ENCODE measurements around the gene DGAT2L6. TPM values are rescaled to one million over a fixed set of nuclear protein-coding genes. Genes with fewer than 3 reads are reported as not detected.

The DGAT2L6 gene
- total and polyA plus RNA-seq, 7 experiments from 2014 or later, result not detected

DNA sequence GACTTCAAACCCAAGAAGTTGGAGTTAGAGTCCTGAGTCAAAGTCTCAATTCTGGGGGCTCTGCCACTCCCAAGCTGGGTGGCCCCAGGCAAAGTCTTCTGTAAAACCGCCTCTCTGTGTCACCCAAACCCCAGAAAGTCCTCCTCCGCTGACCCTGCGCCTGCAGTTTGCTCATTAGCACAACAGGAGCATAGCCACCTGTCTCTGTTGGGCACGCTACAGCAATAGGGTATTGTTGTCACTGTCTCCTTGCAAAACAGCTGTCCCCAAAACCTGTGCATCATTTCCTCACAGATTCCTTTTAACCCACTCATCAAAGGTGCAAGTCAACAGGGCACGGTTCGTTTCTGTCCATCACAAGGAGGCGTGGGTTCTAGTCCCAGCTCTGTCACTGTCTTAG, 8.0 kb upstream of the DGAT2L6 start:
- H3K4me1 Mint-ChIP-seq, result peaks cover 0 to 10% (median 0%) of the 10 kb centered on the region in 7 donors
- DNase-seq (no peak), ATAC-seq (no peak)
- Histone ChIP-seq H3K27ac (ENCODE audit: low read depth, low read length) (no peak overlapping the region), H3K9me3 (ENCODE audit: control insufficient read depth in 2 of 3, low read length in 3 of 3) (no peaks in the 10 kb centered on the region), H3K36me3 (ENCODE audit: control insufficient read depth in 2 of 3, insufficient read depth in 3 of 3, low read length in 3 of 3) (peaks cover 0 to 11% (median 0%) of the 10 kb centered on the region in 3 experiments), H3K4me1 (ENCODE audit: control insufficient read depth in 2 of 2, insufficient read depth in 2 of 2, low read length in 2 of 2) (no peaks in the 10 kb centered on the region), H3K27me3 (ENCODE audit: control insufficient read depth in 2 of 2, insufficient read depth in 2 of 2, low read length in 2 of 2) (no peaks in the 10 kb centered on the region), H3K4me3 (ENCODE audit: low read length) (no peak overlapping the region)
- CTCF ChIA-PET, result no interaction called here
- no peaks in the 10 kb centered on the region for H3K27me3 Mint-ChIP-seq
- H3K36me3 Mint-ChIP-seq, result peaks cover 0 to 6% (median 2%) of the 10 kb centered on the region in 5 donors
- H3K9me3 Mint-ChIP-seq, result peaks cover 0 to 2% (median 0%) of the 10 kb centered on the region in 11 donors
- intact Hi-C loops (cut with micrococcal nuclease), result no loop called here
- H3K4me3 Mint-ChIP-seq, result no peak overlapping the region
- POLR2A ChIA-PET, result no interaction called here
- H3K27ac Mint-ChIP-seq, result peak overlapping the region in 1 of 9 donors; percentile 43

DNA sequence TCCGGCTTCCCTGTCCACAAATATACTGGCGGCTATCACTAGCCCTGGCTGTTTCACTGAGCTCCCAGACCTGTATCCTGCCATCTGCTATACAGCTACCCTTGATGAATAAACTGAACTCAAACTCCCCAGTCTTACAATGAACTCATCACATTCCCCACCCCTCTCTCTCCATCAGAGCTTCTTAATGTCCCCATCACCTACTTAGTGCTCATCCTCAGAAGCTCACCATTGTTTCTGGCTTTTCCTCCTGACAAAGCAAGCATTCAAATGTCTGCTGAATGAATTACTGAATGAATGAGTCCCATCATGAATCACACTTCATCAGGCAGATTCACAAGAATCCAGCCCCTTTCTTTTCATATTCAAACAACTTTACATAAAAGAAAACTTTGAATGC, 5.7 kb upstream of the DGAT2L6 start:
- ATAC-seq (no peak), DNase-seq (no peak)
- H3K27ac Mint-ChIP-seq, result no peak overlapping the region
- H3K9me3 ChIP-seq (ENCODE audit: control insufficient read depth in 2 of 3, low read length in 3 of 3), result no peaks in the 10 kb centered on the region
- H3K4me3 ChIP-seq (ENCODE audit: low read length), result no peak overlapping the region
- peaks cover 0 to 3% (median 0%) of the 10 kb centered on the region in 3 experiments for H3K36me3 ChIP-seq (ENCODE audit: control insufficient read depth in 2 of 3, insufficient read depth in 3 of 3, low read length in 3 of 3)
- no peaks in the 10 kb centered on the region for H3K4me1 ChIP-seq (ENCODE audit: control insufficient read depth in 2 of 2, insufficient read depth in 2 of 2, low read length in 2 of 2)
- peaks cover 0 to 2% (median 0%) of the 10 kb centered on the region in 11 donors for H3K9me3 Mint-ChIP-seq
- H3K27me3 ChIP-seq (ENCODE audit: control insufficient read depth in 2 of 2, insufficient read depth in 2 of 2, low read length in 2 of 2), result no peaks in the 10 kb centered on the region
- peaks cover 0 to 5% (median 0%) of the 10 kb centered on the region in 7 donors for H3K4me1 Mint-ChIP-seq
- intact Hi-C loops (cut with micrococcal nuclease), result no loop called here
- no peak overlapping the region for H3K27ac ChIP-seq (ENCODE audit: low read depth, low read length)
- ChIA-PET POLR2A (no interaction called here), CTCF (no interaction called here)
- peaks cover 0 to 4% (median 0%) of the 10 kb centered on the region in 5 donors for H3K36me3 Mint-ChIP-seq
- H3K4me3 Mint-ChIP-seq, result no peak overlapping the region
- no peaks in the 10 kb centered on the region for H3K27me3 Mint-ChIP-seq

DNA sequence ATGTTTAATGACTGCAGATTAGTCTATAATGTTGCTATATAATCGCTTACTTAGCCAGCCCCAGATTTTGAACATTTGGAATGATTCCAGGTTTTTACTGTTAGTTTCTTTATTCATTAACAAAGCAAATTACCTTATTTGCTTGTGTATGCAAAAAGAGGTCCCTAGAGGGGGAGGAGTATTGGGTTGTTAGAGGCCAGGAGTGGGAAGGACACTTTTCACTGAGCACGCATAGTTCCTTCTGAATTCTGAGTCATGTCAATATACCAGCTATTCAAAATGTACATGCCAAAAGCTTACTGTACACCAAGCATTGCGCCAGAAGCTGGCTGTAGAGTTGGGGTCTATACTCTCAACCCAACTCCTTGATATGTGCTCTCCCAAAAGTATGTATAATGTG, 5.1 kb upstream of the DGAT2L6 start:
- H3K4me1 ChIP-seq (ENCODE audit: control insufficient read depth in 2 of 2, insufficient read depth in 2 of 2, low read length in 2 of 2), result no peaks in the 10 kb centered on the region
- no peaks in the 10 kb centered on the region for H3K9me3 ChIP-seq (ENCODE audit: control insufficient read depth in 2 of 3, low read length in 3 of 3)
- Mint-ChIP-seq H3K4me1 (peaks cover 0 to 8% (median 0%) of the 10 kb centered on the region in 7 donors), H3K9me3 (no peaks in the 10 kb centered on the region), H3K36me3 (peaks cover 0 to under 1% (median 0%) of the 10 kb centered on the region in 5 donors), H3K27me3 (no peaks in the 10 kb centered on the region), H3K27ac (no peak overlapping the region), H3K4me3 (no peak overlapping the region)
- ATAC-seq, result no peak
- H3K36me3 ChIP-seq (ENCODE audit: control insufficient read depth in 2 of 3, insufficient read depth in 3 of 3, low read length in 3 of 3), result peaks cover 0 to 1% (median 0%) of the 10 kb centered on the region in 3 experiments
- intact Hi-C loops (cut with micrococcal nuclease), result no loop called here
- POLR2A ChIA-PET, result no interaction called here
- no peak overlapping the region for H3K27ac ChIP-seq (ENCODE audit: low read depth, low read length)
- CTCF ChIA-PET, result no interaction called here
- DNase-seq, result no peak
- H3K4me3 ChIP-seq (ENCODE audit: low read length), result no peak overlapping the region
- H3K27me3 ChIP-seq (ENCODE audit: control insufficient read depth in 2 of 2, insufficient read depth in 2 of 2, low read length in 2 of 2), result no peaks in the 10 kb centered on the region

DNA sequence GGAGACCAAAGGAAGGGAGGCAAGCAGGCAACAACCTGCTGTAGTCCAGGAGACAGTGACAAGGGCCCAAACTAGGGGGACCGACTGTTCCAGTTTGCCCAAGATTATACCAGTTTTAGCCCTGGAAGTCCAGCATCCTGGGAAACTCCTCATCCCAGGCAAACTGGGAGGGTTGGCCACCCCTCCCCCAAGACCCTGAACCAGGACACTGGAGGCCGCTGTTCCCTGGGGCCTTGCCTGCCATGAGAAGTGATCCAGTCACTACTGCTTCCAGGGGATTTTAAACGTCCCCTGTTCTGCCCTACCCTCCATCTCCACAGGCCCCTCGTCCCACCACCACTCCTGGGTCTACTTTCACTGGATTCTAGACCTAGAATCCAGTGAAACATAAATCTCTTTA, 4.3 kb upstream of the DGAT2L6 start:
- no peaks in the 10 kb centered on the region for H3K36me3 Mint-ChIP-seq
- Histone ChIP-seq H3K27ac (ENCODE audit: low read depth, low read length) (no peak overlapping the region), H3K9me3 (ENCODE audit: control insufficient read depth in 2 of 3, low read length in 3 of 3) (no peaks in the 10 kb centered on the region), H3K27me3 (ENCODE audit: control insufficient read depth in 2 of 2, insufficient read depth in 2 of 2, low read length in 2 of 2) (no peaks in the 10 kb centered on the region), H3K36me3 (ENCODE audit: control insufficient read depth in 2 of 3, insufficient read depth in 3 of 3, low read length in 3 of 3) (no peaks in the 10 kb centered on the region), H3K4me1 (ENCODE audit: control insufficient read depth in 2 of 2, insufficient read depth in 2 of 2, low read length in 2 of 2) (no peaks in the 10 kb centered on the region), H3K4me3 (ENCODE audit: low read length) (no peak overlapping the region)
- ChIA-PET CTCF (no interaction called here), POLR2A (no interaction called here)
- no peak overlapping the region for H3K27ac Mint-ChIP-seq
- H3K4me3 Mint-ChIP-seq, result no peak overlapping the region
- DNase-seq (no peak), ATAC-seq (no peak)
- intact Hi-C loops (cut with micrococcal nuclease), result no loop called here
- no peaks in the 10 kb centered on the region for H3K9me3 Mint-ChIP-seq
- no peaks in the 10 kb centered on the region for H3K27me3 Mint-ChIP-seq
- H3K4me1 Mint-ChIP-seq, result peaks cover 0 to 8% (median 0%) of the 10 kb centered on the region in 7 donors

DNA sequence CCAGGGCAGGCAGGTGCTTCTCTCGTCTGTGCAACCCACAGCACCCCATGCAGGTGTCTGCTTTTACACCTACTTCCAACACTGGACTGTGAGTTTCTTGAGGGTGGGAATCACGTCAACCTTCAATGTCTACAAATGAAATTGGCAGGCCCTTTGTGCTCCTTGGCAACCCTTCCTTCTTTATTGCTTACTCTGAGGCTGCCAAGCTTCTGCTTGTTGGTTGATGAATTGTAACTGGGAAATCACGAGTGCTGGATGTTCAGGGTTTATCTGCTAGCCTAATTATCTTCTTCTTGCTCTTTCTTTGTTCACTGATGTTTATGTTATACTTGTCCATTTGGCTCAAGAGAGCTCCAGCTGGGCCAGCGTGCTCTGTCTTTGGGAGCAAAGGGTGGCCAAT, 2.5 kb upstream of the DGAT2L6 start:
- Mint-ChIP-seq H3K27ac (no peak overlapping the region), H3K27me3 (no peaks in the 10 kb centered on the region), H3K4me1 (peaks cover 0 to 8% (median 0%) of the 10 kb centered on the region in 7 donors), H3K36me3 (no peaks in the 10 kb centered on the region), H3K4me3 (no peak overlapping the region), H3K9me3 (no peaks in the 10 kb centered on the region)
- no peak overlapping the region for H3K4me3 ChIP-seq (ENCODE audit: low read length)
- no peak overlapping the region for H3K27ac ChIP-seq (ENCODE audit: low read depth, low read length)
- no peaks in the 10 kb centered on the region for H3K36me3 ChIP-seq (ENCODE audit: control insufficient read depth in 2 of 3, insufficient read depth in 3 of 3, low read length in 3 of 3)
- H3K4me1 ChIP-seq (ENCODE audit: control insufficient read depth in 2 of 2, insufficient read depth in 2 of 2, low read length in 2 of 2), result no peaks in the 10 kb centered on the region
- ChIA-PET CTCF (no interaction called here), POLR2A (no interaction called here)
- DNase-seq (no peak), ATAC-seq (no peak)
- intact Hi-C loops (cut with micrococcal nuclease), result no loop called here
- no peaks in the 10 kb centered on the region for H3K27me3 ChIP-seq (ENCODE audit: control insufficient read depth in 2 of 2, insufficient read depth in 2 of 2, low read length in 2 of 2)
- H3K9me3 ChIP-seq (ENCODE audit: control insufficient read depth in 2 of 3, low read length in 3 of 3), result no peaks in the 10 kb centered on the region

DNA sequence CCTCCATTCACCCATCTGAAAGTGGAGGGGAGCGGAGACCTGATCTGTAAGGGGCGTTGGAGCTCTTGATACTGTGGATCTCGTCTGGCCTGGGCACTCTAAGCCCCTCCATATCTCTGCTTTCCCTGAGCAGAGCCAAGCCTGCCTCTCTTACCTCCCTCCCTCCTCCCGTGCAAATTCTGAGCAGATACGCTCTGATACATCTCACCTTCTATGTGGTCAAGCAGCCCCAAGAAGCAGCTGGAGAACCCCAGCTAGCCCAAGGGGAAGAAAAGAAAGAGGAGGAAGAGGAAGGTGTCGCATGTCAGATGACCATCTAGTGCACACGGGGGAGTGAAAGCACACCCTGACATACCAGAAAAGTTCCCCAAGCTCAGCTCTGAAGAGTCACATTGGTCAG, 1.9 kb upstream of the DGAT2L6 start:
- DNase-seq (no peak), ATAC-seq (no peak)
- POLR2A ChIA-PET, result no interaction called here
- no peak overlapping the region for H3K4me3 Mint-ChIP-seq
- no peak overlapping the region for H3K27ac Mint-ChIP-seq
- H3K27me3 Mint-ChIP-seq, result no peaks in the 10 kb centered on the region
- no peak overlapping the region for H3K4me3 ChIP-seq (ENCODE audit: low read length)
- no peak overlapping the region for H3K27ac ChIP-seq (ENCODE audit: low read depth, low read length)
- no peaks in the 10 kb centered on the region for H3K4me1 ChIP-seq (ENCODE audit: control insufficient read depth in 2 of 2, insufficient read depth in 2 of 2, low read length in 2 of 2)
- H3K9me3 ChIP-seq (ENCODE audit: control insufficient read depth in 2 of 3, low read length in 3 of 3), result no peaks in the 10 kb centered on the region
- H3K36me3 ChIP-seq (ENCODE audit: control insufficient read depth in 2 of 3, insufficient read depth in 3 of 3, low read length in 3 of 3), result no peaks in the 10 kb centered on the region
- CTCF ChIA-PET, result interaction anchor here (0.6 kb wide), 1 partner anchor 21 kb away, joined by 4 read pairs; no protein-coding TSS in a partner anchor
- H3K9me3 Mint-ChIP-seq, result no peaks in the 10 kb centered on the region
- H3K4me1 Mint-ChIP-seq, result peaks cover 0 to 8% (median 0%) of the 10 kb centered on the region in 7 donors
- intact Hi-C loops (cut with micrococcal nuclease), result no loop called here
- H3K36me3 Mint-ChIP-seq, result no peaks in the 10 kb centered on the region
- H3K27me3 ChIP-seq (ENCODE audit: control insufficient read depth in 2 of 2, insufficient read depth in 2 of 2, low read length in 2 of 2), result no peaks in the 10 kb centered on the region

DNA sequence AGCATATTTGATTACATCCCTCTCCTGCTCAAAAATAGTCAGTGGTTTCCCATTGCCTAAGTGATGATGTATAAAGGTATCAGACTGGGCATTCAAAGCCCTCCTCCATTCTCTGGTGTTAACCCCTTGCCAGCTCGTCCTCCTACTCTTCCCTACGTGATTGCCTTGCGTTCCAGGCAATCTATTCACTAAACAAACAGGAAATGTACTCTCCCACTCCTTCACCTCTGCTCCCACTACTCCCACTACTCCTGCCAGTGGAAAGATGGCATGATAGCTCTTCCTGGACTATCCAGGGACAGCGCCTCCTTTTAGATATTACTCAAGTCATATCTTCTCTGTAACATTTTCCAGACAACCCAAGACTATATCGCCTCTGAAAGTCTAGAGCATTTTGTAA, 5.8 kb downstream of the DGAT2L6 start:
- Histone ChIP-seq H3K27me3 (ENCODE audit: control insufficient read depth in 2 of 2, insufficient read depth in 2 of 2, low read length in 2 of 2) (no peaks in the 10 kb centered on the region), H3K4me1 (ENCODE audit: control insufficient read depth in 2 of 2, insufficient read depth in 2 of 2, low read length in 2 of 2) (no peaks in the 10 kb centered on the region), H3K27ac (ENCODE audit: low read depth, low read length) (no peak overlapping the region), H3K36me3 (ENCODE audit: control insufficient read depth in 2 of 3, insufficient read depth in 3 of 3, low read length in 3 of 3) (no peaks in the 10 kb centered on the region), H3K4me3 (ENCODE audit: low read length) (no peak overlapping the region), H3K9me3 (ENCODE audit: control insufficient read depth in 2 of 3, low read length in 3 of 3) (no peaks in the 10 kb centered on the region)
- H3K4me3 Mint-ChIP-seq, result no peak overlapping the region
- H3K4me1 Mint-ChIP-seq, result no peaks in the 10 kb centered on the region
- peaks cover 0 to 8% (median 3%) of the 10 kb centered on the region in 5 donors for H3K27me3 Mint-ChIP-seq
- intact Hi-C loops (cut with micrococcal nuclease), result no loop called here
- POLR2A ChIA-PET, result no interaction called here
- CTCF ChIA-PET, result no interaction called here
- H3K27ac Mint-ChIP-seq, result no peak overlapping the region
- DNase-seq, result no peak
- peaks cover 0 to 2% (median 0%) of the 10 kb centered on the region in 11 donors for H3K9me3 Mint-ChIP-seq
- H3K36me3 Mint-ChIP-seq, result no peaks in the 10 kb centered on the region
- no peak for ATAC-seq

Measured in naive thymus-derived CD4-positive, alpha-beta T cell (primary cell).